Esophagus squamous epithelium (tissue), 5 donors: ENCODE data around the gene CALHM5. TPM values are rescaled to one million over a fixed set of nuclear protein-coding genes. Genes with fewer than 3 reads are reported as not detected.

Experiments used
- DNase-seq: peaks from one replicate; lab custom pipeline; 2025; lab: John Stamatoyannopoulos, UW
- H3K27ac ChIP-seq, 4 donors: fragments of 200-600 bp; sonication (generic); one replicate each; pipeline ENCODE4 v1.5.1; 2016 to 2019; ENCODE audit warnings: mild to moderate bottlenecking in 1 of 4
- H3K27me3 ChIP-seq, 4 donors: fragments of 200-600 bp; sonication (generic); 1 replicate in 3 of 4; 2 replicates in 1 of 4; pipeline versions ENCODE4 v1.5.1 to v1.6.0; 2017 to 2021; ENCODE audit warnings: antibody characterized with exemption in 1 of 4
- H3K36me3 ChIP-seq, 3 donors: fragments of 200-600 bp; sonication (generic); one replicate each; pipeline ENCODE4 v1.5.1; 2016 to 2019
- H3K4me1 ChIP-seq, 3 donors: fragments of 200-600 bp; sonication (generic); one replicate each; pipeline ENCODE4 v1.5.1; 2017 to 2019
- H3K4me3 ChIP-seq, 4 donors: fragments of 200-600 bp; sonication (generic); 1 replicate in 3 of 4; 2 replicates in 1 of 4; pipeline ENCODE4 v1.5.1; 2016 to 2019; ENCODE audit warnings: mild to moderate bottlenecking in 2 of 4, moderate library complexity in 1 of 4
- H3K9me3 ChIP-seq, 3 donors: fragments of 200-600 bp; sonication (generic); one replicate each; pipeline ENCODE4 v1.5.1; 2016 to 2019
- POLR2A ChIP-seq, 4 donors: fragments of 450-650 bp; IDR thresholded peaks; one replicate each; pipeline ENCODE4 v1.6.1; 2017; ENCODE audit warnings: antibody characterized with exemption in 4 of 4, mild to moderate bottlenecking in 4 of 4, moderate library complexity in 3 of 4
- WGBS, 2 donors: methylation state at CpG; one replicate each; pipeline ENCODE4 v1.1.5; 2018; 5-methylcytosine and 5-hydroxymethylcytosine counted together
- intact Hi-C: fragments of 100-400 bp; cut with DNase I; formaldehyde crosslinking; loops from one replicate; pipeline ENCODE4 v1.15.0; 2022
- total RNA-seq, 4 donors: library from RNA; depleted of rRNA; stranded (reverse); fragments of >200 nt; gene quantifications; one replicate each; pipeline ENCODE4 v1.1.0, GENCODE V29; 2016
- TF ChIP-seq, protein P1 (sequence below), 6 experiments: fragments of 450-650 bp in 4 of 6; fragments of 200-600 bp in 2 of 6; sonication (generic) in 2 of 6; IDR thresholded peaks; one replicate each; pipeline ENCODE4 v1.5.1; 2016 to 2019; ENCODE audit warnings: antibody characterized with exemption in 6 of 6, mild to moderate bottlenecking in 4 of 6, moderate library complexity in 4 of 6
- donor health status: DM: yes; HTN: yes; CAD: no.

CALHM5 gene
- total RNA-seq, 4 donors from 2014 or later = 0.04 to 1.7 (median 0.56) TPM

DNA sequence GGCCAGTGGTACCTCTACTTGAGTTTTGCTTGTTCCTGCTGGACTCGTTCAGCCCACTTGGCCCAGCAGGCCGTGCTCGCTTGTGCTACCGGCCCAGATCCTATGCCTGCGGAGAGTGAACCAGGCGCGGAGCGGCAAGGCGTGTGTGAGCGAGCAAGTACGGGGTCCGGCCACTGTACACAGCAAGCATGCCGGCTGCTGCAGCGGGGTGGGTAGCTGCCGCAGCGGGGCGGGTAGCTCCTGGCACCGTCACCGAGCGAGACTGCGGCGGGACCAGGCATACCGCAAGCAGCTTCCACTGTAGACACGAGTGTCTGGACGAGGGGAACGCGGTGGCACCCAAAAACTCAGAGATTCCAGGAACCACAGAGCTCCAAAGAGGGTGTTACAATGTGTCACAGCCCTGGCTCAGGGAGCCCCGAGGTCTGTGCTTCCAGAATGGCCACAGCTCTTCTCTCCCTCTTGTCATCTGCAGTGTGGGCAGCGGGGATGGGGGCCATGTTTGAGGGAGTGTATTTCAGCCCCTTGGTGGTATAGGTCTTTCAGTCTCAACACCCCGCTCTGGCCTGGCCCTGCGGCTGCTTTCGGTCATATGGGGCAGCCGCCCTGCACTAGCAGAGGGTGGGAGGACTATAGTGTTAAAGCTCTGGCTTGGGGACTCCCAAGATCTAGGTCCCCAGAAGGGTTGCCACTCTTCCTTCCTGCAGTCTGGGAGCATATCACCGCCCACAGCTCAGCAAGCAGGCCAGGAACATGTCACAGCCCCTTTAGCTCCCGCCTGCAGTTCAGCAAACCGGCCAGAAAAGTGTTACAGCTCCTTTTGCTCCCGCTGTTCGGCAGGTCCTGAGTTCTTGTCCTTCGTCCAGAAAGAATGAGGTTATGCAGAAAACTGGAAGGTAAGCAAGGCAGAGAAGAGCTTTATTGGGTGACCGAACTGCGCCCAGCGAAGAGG is 53.8 kb downstream of the CALHM5 start:
- no peak for DNase-seq

GRCh38 chr6:116568111-116568510 is 56.7 kb downstream of the CALHM5 start:
- H3K36me3 ChIP-seq = no peaks in the 10 kb centered on the region
- H3K27me3 ChIP-seq = no peaks in the 10 kb centered on the region
- no peaks in the 10 kb centered on the region for H3K9me3 ChIP-seq
- no peak for DNase-seq
- no peak overlapping the region for H3K27ac ChIP-seq
- H3K4me1 ChIP-seq = peaks cover 15 to 43% (median 16%) of the 10 kb centered on the region in 3 donors
- H3K4me3 ChIP-seq = no peak overlapping the region
- TF ChIP-seq, protein P1, sequence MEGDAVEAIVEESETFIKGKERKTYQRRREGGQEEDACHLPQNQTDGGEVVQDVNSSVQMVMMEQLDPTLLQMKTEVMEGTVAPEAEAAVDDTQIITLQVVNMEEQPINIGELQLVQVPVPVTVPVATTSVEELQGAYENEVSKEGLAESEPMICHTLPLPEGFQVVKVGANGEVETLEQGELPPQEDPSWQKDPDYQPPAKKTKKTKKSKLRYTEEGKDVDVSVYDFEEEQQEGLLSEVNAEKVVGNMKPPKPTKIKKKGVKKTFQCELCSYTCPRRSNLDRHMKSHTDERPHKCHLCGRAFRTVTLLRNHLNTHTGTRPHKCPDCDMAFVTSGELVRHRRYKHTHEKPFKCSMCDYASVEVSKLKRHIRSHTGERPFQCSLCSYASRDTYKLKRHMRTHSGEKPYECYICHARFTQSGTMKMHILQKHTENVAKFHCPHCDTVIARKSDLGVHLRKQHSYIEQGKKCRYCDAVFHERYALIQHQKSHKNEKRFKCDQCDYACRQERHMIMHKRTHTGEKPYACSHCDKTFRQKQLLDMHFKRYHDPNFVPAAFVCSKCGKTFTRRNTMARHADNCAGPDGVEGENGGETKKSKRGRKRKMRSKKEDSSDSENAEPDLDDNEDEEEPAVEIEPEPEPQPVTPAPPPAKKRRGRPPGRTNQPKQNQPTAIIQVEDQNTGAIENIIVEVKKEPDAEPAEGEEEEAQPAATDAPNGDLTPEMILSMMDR (IDR thresholded peaks at IDR 0.05) = no peak
- no peak for TF ChIP-seq POLR2A (IDR thresholded peaks at IDR 0.05)
- intact Hi-C loops = no loop called here

More for the DNA sequence above, 53.8 kb downstream of the CALHM5 start:
- Histone ChIP-seq H3K36me3 (no peaks in the 10 kb centered on the region), H3K9me3 (no peaks in the 10 kb centered on the region), H3K27me3 (no peaks in the 10 kb centered on the region), H3K4me1 (peaks cover 3 to 30% (median 6%) of the 10 kb centered on the region in 3 donors), H3K4me3 (peak overlapping the region; percentile 9 to 57 (median 36)), H3K27ac (no peak overlapping the region)
- intact Hi-C loops = no loop called here
- no peak for TF ChIP-seq POLR2A (IDR thresholded peaks at IDR 0.05)
- TF ChIP-seq, protein P1 (IDR thresholded peaks at IDR 0.05) = no peak
- WGBS, 2 donors = 55 to 77% methylated on average over 4 to 15 of the region's 42 CpGs

DNA sequence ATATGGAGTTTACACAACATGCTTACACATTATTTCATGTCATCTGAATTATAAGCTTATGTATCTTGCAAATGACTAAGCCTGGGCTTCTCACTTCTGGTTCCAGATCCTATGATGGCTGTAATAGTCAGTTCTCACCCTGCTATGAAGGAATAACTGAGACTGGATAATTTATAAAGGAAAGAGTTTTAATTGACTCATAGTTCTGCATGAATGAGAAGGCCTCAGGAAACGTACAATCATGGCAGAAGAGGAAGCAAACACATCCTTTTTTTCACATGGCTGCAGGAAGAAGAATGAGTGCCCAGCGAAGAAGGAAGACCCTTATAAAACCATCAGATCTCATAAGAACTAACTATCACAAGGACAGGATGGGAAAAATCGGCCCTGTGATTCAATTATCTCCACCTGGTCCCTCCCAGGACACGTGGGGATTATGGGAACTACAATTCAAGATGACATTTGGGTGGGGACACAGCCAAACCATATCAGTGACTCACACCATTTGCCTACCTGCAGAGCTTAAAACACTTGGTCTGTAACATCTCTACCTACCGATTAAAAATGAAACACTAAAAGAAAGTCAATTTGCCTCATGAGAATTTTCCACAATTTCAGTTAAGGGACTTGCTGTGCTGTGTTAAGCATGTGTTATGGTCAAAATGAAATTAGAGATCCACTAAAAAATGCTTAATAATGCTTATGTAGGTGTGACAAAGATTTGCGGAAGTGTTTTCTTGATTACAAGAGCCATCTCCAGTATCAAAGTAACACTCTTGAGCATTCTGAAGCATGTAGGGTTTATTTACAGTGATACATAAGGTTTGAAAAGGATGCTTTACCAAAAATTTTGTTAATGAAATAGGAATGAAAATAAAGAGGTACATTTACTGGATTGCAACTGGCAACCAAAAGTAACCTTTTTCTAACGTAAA is 57.6 kb downstream of the CALHM5 start:
- H3K36me3 ChIP-seq = no peaks in the 10 kb centered on the region
- no peak for DNase-seq
- no peak overlapping the region for H3K4me3 ChIP-seq
- no peaks in the 10 kb centered on the region for H3K27me3 ChIP-seq
- TF ChIP-seq POLR2A (IDR thresholded peaks at IDR 0.05) = no peak
- TF ChIP-seq, protein P1 (IDR thresholded peaks at IDR 0.05) = no peak
- peaks cover 17 to 53% (median 19%) of the 10 kb centered on the region in 3 donors for H3K4me1 ChIP-seq
- H3K9me3 ChIP-seq = no peaks in the 10 kb centered on the region
- no peak overlapping the region for H3K27ac ChIP-seq
- intact Hi-C loops = no loop called here
- 53% methylated on average over 7 of the region's 7 CpGs for WGBS, 2 donors

DNA sequence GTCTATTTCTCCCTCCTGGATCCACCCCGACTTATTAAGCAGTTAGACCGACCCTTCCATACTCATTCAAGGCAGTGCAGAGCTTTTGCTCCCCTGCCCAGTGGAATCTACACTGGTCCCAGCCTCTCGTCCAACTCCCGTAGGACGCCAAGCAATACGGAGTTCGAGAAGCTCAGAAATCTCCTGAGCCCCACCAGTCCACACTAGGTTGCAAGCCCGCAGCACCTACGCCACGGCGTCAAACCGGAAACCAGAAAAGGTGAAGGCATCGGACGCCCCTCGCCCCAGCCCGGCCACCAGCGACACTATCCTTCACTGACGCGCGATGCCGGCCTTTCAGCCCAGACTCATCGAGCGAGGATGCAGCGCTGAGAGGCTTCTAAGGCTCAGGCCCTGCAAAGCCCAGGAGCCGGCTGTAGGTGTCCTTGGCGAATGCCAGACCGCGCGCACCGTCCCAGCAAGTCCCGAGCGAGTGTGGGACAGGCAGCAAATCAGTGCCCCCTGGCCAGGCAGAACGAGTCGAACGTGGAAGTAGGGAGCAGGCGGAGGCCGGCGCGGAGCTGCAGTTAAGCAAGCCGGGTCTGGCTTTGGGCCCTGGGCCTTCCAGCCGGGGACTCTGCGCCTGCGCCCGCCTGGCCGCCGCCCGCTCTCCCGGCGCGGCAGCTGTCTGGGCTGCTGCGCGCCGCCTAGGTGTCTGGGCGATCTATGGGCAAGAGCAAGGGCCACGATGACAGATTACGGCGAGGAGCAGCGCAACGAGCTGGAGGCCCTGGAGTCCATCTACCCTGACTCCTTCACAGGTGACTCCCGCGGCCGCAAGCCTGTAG is 59.6 kb downstream of the CALHM5 start, which contains the start of gene RWDD1:
TSS of gene RWDD1 (plus strand) at position 649 of the 827 bp plus-strand sequence. CDS start at position 728, 79 bp downstream.
- Histone ChIP-seq H3K4me1 (peaks cover 17 to 47% (median 19%) of the 10 kb centered on the region in 3 donors), H3K4me3 (peak within 1 kb of the TSS; percentile 76 to 96 (median 84)), H3K27me3 (no peaks in the 10 kb centered on the region), H3K9me3 (no peaks in the 10 kb centered on the region), H3K36me3 (peaks cover 0 to 18% (median 0%) of the 10 kb centered on the region in 3 donors), H3K27ac (peak within 1 kb of the TSS; percentile 87 to 96 (median 94))
- peak; percentile 96 for DNase-seq
- peak in 3 of 4 donors; percentile 26 to 75 (median 72) for TF ChIP-seq POLR2A (IDR thresholded peaks at IDR 0.05)
- TF ChIP-seq, protein P1 (IDR thresholded peaks at IDR 0.05) = peak in 3 of 6 experiments; percentile 22 to 36 (median 29)
- intact Hi-C loops = no loop called here
- 0% methylated on average over 8 to 34 of the region's 62 CpGs for WGBS, 2 donors
